Neutrophil (primary cell): ENCODE results near the gene HNF1B.
A peak's percentile ranks its signal among the peaks of the same experiment; 100 is the strongest.

Experiments used
- H3K27ac ChIP-seq: fragments of 200-600 bp; sonication (generic); 2 replicates; pipeline ENCODE4 v1.5.1; 2016; ENCODE audit warnings: mild to moderate bottlenecking, moderate library complexity
- H3K27me3 ChIP-seq: fragments of 200-600 bp; sonication (generic); 2 replicates; pipeline ENCODE4 v1.6.0; 2016; ENCODE audit warnings: mild to moderate bottlenecking
- H3K36me3 ChIP-seq: fragments of 200-600 bp; sonication (generic); 2 replicates; pipeline ENCODE4 v1.5.1; 2017
- H3K4me1 ChIP-seq, 2 experiments: fragments of 200-600 bp in 1 of 2; sonication (generic) in 1 of 2; 1 replicate in 1 of 2; 2 replicates in 1 of 2; pipeline versions ENCODE4 v1.5.1 to v1.6.1; 2013 to 2016; ENCODE audit warnings: low read depth in 1 of 2, low read length in 1 of 2, mild to moderate bottlenecking in 1 of 2, moderate library complexity in 1 of 2; ENCODE audit not compliant: control insufficient read depth in 1 of 2, insufficient read depth in 1 of 2
- H3K4me3 ChIP-seq, 2 experiments: fragments of 200-600 bp in 1 of 2; sonication (generic) in 1 of 2; 1 replicate in 1 of 2; 2 replicates in 1 of 2; pipeline ENCODE4 v1.5.1; 2013 to 2016; ENCODE audit warnings: low read depth in 1 of 2, low read length in 1 of 2, mild to moderate bottlenecking in 1 of 2, moderate library complexity in 1 of 2
- H3K9me3 ChIP-seq: fragments of 200-600 bp; sonication (generic); 2 replicates; pipeline ENCODE4 v1.5.1; 2016
- CTCF ChIP-seq: fragments of 200-600 bp; sonication (generic); IDR thresholded peaks from 2 replicates; pipeline ENCODE4 v1.5.1; 2016; ENCODE audit warnings: antibody characterized with exemption

The HNF1B gene

GRCh38 chr17:37642681-37643080, 102.2 kb downstream of the HNF1B start:
- H3K36me3 ChIP-seq = peaks cover 17% of the 10 kb centered on the region
- H3K4me1 ChIP-seq = peaks cover 11 to 15% of the 10 kb centered on the region in 2 experiments
- H3K9me3 ChIP-seq = no peaks in the 10 kb centered on the region
- no peak for TF ChIP-seq CTCF
- H3K27ac ChIP-seq = peak overlapping the region; percentile 62
- H3K27me3 ChIP-seq = peaks cover 40% of the 10 kb centered on the region
- peak overlapping the region; percentile 68 to 81 for H3K4me3 ChIP-seq

GRCh38 chr17:37640015-37640414, 104.8 kb downstream of the HNF1B start:
- peaks cover 13% of the 10 kb centered on the region for H3K27me3 ChIP-seq
- H3K9me3 ChIP-seq = no peaks in the 10 kb centered on the region
- no peak overlapping the region for H3K4me3 ChIP-seq
- H3K27ac ChIP-seq = no peak overlapping the region
- H3K4me1 ChIP-seq = peaks cover 11 to 15% of the 10 kb centered on the region in 2 experiments
- H3K36me3 ChIP-seq = peaks cover 26% of the 10 kb centered on the region
- TF ChIP-seq CTCF = no peak

- Histone ChIP-seq H3K4me1 (peaks cover 8 to 11% of the 10 kb centered on the region in 2 experiments), H3K9me3 (no peaks in the 10 kb centered on the region), H3K27me3 (no peaks in the 10 kb centered on the region), H3K36me3 (peaks cover 26% of the 10 kb centered on the region), H3K27ac (no peak overlapping the region), H3K4me3 (no peak overlapping the region)
- no peak for TF ChIP-seq CTCF
These were observed 106.9 kb downstream of the HNF1B start for GRCh38 chr17:37637956-37638355.
